GM19452 (cell line): Measurements from ENCODE around the gene SNUPN.

Source experiments
- ATAC-seq: cut with Tn5 transposase; IDR thresholded peaks from one replicate; pipeline ENCODE4 v1.9.1; 2021; ENCODE audit not compliant: unreplicated experiment

The SNUPN gene

GRCh38 chr15:75654201-75654907 lies 28.8 kb upstream of the SNUPN start:
- no peak for ATAC-seq

- no peak for ATAC-seq
Measured at GRCh38 chr15:75653347-75653913, 27.9 kb upstream of the SNUPN start.

DNA sequence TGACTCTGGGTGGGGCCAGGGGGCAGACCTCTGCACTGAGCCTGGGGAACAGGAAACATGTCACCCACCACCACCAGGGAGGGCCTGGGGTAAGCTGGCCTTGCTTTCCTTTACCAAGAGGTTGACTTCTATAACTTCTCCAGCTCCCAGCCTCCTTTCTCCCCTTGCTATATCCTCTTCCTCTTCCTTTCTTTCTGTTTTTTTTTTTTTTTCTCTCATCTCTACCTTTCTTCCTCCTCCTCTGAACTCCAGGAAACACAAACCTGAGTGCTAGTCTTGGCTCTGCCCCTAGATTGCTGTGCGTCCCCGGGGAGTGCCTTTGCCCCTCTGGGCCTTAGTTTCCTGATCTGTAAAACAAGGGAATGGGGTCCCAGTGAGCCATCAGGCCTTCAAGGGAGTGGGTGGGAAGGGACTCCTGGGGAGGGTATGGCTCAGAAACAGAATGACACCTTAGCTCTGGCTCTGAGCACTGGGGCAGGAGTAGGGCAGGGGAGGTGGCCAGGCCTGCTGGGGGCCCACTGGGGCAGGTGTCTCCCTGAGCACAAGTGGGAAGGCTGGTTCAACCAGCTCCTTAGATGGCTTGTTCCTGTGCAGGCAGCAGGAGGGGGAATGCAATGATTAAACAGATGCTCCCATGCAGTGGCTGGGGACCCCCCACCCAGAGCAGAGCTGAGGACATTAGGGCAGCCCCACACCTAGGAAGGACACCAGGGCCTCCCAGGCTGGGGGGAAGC lies 26.5 kb upstream of the SNUPN start:
- ATAC-seq: no peak

DNA sequence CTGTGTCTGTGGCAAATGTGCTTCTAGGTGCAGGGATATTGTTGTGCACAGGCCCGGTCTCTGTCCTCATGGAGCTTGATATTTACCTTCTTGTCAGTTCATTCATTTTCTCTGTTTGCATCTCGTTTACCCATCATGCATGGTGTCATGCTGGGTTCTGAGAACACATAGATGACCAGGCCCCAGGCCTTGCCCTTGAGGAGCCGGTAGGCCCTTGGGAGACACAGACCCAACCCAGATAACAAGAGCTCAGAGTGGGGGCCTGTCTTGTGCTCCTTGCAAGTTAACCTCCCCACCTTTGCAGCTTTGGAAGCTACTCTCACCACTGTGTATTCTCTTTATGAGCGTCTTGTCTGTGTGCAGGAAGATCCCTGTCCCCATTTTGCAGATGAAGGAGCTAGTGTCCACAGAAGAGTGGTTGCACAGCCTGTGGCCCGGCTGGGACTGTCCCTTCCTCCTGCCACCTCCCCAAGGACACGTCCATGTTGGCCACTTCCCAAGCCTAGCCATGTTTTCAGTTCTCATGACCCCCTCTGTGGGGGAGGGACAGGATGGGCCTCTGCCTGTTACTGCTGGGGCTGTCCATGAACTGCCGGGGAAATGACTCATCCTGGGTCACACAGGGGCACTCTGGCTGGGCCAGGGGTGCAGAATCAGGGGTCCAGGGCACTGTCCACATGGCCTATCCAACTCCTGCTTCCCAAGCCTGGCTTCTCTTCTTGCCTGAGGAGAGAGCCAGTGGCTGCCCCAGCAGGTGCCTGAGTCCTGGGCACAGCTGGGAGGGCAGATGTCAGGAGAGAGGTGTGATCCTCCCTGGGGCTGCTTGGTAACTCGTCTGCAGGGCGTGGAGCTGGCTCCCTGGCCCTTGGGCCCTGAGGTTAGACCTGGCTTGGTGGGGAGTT lies 25.6 kb upstream of the SNUPN start:
- no peak for ATAC-seq

DNA sequence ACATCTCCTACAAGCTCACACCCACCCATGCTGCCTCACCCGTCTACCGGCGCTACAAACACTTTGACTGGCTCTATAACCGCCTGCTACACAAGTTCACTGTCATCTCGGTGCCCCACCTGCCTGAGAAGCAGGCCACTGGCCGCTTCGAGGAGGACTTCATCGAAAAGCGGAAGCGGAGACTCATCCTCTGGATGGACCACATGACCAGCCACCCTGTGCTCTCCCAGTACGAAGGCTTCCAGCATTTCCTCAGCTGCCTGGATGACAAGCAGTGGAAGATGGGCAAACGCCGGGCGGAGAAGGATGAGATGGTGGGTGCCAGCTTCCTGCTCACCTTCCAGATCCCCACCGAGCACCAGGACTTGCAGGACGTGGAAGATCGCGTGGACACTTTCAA lies 24.3 kb upstream of the SNUPN start:
- ATAC-seq: no peak

DNA sequence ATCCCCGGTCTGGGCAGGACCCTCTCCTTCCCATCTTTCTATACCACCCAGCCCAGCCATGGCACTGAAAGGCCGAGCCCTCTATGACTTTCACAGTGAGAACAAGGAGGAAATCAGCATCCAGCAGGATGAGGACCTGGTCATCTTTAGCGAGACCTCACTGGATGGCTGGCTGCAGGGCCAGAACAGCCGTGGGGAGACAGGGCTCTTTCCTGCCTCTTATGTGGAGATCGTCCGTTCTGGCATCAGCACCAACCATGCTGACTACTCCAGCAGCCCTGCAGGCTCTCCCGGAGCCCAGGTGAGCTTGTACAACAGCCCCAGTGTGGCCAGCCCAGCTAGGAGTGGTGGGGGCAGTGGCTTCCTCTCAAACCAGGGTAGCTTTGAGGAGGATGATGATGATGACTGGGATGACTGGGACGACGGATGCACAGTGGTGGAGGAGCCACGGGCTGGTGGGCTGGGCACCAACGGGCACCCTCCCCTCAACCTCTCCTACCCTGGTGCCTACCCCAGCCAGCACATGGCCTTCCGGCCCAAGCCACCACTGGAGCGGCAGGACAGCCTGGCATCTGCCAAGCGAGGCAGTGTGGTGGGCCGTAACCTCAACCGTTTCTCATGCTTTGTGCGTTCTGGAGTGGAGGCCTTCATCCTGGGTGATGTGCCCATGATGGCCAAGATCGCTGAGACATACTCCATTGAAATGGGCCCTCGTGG lies 23.7 kb upstream of the SNUPN start:
- ATAC-seq: no peak

DNA sequence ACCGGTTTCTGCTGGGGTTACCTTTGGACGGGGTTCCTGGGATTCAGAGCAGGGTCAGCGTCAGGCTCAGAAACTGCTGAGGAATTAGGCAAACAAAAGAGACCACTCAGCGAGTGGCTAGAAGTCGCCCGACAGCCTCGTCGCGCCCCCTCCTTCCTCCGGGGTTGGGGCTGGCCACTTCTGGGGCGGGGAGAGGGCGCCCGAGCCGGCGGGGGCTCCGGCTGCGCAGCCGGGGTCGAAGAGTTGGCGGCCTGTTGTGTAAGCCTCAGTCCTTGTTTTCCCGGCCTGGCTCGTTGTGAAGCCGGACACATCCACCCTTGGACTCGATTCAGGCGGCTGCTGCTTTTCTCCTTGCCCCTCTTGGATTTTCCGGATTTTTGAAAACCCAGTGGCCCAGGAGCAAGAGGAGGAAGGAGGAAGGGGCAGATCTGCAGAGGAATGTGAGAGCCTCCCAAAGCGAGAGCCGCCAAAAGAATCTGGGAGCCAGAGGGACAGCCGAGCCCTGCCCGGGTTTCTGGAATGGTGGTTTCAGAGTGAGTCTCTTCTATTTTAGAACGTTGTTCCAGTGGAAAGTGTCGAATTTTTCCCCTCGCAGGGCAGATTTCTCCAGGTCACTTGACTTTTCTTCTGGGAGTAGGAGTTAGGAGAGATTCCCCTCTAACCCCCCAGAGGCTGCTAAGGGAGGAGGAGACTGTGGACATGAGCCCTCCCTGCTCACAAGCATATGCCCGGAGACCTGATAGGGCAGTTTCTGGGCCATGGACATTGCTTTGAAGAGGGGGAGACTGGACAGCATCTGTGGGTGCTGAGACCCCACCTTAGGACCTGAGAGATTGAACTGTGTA lies 22.9 kb upstream of the SNUPN start:
- no peak for ATAC-seq

DNA sequence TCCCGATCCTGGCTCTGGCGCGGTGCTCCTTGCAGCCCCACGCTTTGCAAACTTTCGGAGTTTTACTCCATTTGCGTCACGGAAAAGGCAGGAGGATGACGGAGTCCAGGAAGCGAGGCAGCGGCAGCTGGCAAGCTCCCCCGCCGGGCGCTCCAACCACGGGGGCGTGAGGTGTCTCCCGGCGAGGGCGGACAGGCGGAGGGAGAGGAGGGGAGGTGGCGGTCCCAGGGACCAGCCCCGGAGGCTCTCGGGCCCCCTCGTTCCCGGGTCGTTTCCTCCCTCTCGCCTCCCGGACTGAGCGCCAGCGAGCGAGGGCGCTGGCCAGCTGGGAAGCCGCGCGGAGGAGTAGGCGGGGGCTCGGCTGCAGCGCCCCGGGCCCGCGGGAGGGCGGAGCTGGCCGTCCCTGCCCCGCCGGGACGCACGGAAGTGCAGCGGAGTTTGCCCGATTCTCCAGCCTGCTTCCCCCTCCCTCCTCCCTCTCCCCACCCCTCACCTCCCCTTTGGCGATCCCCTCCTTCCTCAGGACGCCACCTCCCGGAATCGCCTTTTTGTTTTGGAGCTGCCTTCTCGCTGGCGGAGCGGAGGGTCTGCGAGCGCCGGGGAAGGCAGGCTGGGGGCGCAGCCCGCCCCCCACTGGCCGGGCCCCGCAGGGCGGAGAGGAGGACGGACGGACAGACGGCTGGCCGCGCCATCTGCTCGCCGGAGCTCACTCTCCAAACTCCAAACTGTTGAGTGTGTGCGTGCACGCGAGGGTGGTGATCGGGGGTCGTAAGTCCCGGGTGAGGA lies 22.0 kb upstream of the SNUPN start, which contains the start of gene SNX33:
Gene SNX33 (plus strand): TSS at position 543 of the 786 bp plus-strand sequence. CDS start 1,191 bp downstream, outside the sequence.
- ATAC-seq: no peak

DNA sequence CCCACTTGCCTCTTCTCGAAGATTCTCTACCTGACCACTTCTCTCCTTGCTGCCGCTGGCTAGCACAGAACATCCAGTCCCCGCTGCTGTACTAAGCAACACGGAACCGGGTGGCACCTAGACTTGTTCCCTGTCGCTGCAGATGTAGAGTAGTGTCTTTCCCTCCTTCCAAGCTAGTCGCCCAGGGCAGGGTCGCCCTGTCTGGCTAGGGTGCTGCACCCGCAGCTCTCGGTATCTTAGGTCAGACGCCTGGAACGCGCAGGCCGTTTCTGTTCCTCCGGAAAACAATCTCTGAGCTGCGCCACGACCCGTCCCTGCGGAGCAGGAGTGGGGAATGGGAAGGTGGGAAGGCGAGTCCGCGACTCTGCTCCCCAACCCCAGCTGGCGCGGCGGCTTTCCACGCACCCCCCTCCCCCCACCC lies 21.4 kb upstream of the SNUPN start:
- ATAC-seq: no peak

DNA sequence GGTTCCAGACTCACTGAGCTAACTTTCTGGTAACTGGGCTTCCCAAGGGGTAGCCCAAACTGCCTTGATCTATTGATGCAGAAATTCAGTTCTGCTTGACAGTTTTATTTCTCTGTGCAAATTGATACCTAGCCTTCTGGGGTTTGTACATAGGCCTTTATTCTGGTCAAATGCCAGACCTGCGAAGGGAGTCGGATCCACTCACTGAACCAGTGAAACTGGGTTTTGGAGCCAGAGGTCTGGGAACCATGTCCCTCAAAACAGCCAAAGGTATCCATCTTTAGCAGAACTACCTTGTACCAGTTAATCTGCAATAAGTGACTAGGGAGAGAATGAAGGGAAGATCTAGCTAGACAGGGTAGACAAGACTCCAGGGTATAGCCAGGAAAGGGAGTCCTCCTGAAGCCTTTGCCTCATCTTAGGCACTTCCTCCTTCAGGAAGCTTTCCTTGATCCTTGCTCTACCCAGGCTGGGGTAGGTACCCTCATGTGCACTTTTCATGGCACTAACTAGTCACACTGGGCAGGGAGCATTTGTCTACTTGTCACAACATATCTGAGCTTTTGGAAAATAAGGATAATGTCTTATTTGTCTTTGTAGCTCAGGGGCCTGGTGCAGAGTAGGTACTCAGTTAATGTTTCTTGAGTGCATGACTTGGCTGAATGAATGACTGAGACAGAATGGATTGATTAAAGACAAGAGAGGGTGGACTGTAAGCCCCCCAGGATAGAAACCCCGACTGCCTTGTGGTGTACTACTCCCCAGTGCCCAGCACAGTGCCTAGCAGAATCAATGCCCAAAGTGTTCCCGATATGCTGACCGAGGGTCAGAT lies 20.8 kb upstream of the SNUPN start:
- no peak for ATAC-seq

GRCh38 chr15:75644376-75644775 lies 18.9 kb upstream of the SNUPN start:
- ATAC-seq: no peak

DNA sequence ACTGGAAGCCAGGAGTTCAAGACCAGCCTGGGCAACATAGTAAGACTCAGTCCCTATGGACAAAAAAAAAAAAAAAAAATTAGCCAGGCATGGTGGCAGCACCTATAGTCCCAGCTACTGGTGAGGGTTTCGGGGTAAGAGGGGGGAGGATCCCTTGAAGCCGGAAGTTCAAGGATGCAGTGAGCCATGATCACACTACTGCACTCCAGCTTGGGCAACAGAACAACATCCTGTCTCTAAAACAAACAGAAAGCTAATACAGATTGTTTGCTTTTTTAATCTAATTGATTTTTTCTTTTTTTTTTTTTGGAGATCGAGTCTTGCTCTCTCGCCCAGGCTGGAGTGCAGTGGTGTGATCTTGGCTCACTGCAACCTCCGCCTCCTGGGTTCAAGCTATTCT lies 16.1 kb upstream of the SNUPN start:
- no peak for ATAC-seq

GRCh38 chr15:75641179-75641503 lies 15.6 kb upstream of the SNUPN start:
- ATAC-seq: no peak

DNA sequence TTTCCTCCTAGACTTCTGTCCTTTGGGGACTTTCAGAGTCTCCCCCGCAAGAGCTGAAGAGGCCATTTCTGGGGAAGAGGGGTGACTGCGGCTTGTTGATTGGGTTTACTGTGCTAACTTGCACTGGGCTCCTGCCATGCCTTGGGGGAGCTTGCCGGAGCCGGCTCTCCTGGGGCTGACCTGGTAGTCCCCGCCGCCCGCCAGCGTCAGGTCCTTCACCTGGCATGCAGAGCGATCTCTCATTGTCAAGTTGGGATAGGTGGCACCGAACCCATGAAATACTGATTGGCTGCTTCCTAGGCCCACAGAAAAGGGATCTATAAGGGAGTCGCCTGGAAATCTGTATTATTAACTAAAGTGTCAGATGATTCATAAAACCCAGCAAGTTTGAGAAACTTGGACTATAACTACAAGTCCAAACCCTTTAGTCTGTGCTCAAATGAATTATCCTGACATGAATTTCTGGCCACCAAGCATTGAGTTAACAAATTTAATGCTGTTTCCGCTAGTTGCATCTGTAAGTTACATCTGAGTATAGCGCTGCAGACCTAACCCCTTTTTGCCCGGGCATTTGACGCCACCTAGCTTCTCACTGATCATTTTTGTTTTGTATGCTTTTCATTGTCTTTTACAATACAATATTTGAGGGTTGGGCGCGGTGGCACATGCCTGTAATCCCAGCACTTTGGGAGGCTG lies 15.1 kb upstream of the SNUPN start:
- ATAC-seq: peak; percentile 22

DNA sequence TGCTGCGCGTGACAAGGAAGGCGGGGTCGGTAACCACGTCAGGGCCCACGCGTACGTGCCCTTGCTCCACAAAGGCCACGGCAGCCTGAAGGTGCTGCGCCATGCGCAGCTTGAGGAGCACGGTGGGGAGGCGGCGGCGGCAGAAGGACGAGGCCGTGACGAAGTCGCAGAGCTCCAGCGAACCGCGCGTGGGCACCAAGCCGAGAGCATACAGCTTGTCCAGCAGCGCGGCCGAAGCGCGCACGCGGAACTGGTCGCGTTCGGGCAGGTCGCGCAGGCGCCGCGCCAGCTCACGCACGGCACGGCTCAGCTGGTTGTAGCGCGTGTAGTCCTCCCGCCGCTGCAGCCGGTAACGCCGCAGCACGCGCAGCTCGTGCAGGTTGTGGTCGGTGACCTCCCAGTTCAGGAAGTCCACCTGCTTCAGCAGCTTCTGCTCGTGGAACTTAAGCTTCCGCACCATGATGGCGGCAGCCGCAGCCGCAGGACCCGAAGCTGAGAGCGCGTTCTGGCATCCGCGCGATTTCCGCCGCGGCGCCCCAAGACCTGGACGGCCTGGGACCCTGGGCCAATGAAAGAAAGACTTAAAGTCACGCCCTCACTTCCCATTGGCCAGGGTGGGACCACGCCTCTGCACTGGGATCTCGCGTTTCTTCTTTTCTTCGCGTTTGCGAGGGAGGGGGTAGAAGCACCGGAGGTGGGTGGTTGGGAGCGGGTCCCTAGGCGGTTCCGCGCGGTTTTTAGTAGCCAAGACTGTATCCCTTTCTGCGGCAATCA lies 14.4 kb upstream of the SNUPN start, which contains the start of gene IMP3:
Gene IMP3 (minus strand): TSS at position 516 of the 774 bp plus-strand sequence. CDS start 56 bp downstream, at position 460.
- peak; percentile 90 for ATAC-seq

GRCh38 chr15:75639191-75639708 lies 13.7 kb upstream of the SNUPN start:
- no peak for ATAC-seq
